Tibial nerve (tissue), 4 donors: Measurements from ENCODE around the gene SLAMF1.

Source experiments
- EP300 ChIP-seq, 2 donors: sonication (generic); formaldehyde crosslinking; IDR thresholded peaks; one replicate each; pipeline ENCODE4 v1.6.1; 2017; ENCODE audit warnings: antibody characterized with exemption in 2 of 2, mild to moderate bottlenecking in 1 of 2
- POLR2A ChIP-seq, 2 donors: fragments of 450-650 bp; IDR thresholded peaks; one replicate each; pipeline ENCODE4 v1.6.1; 2017; ENCODE audit warnings: antibody characterized with exemption in 2 of 2, mild to moderate bottlenecking in 2 of 2, moderate library complexity in 2 of 2
- TF ChIP-seq, protein P1 (sequence below), 5 experiments: fragments of 200-600 bp in 3 of 5; fragments of 450-650 bp in 2 of 5; sonication (generic) in 3 of 5; IDR thresholded peaks; one replicate each; pipeline ENCODE4 v1.5.1; 2016 to 2019; ENCODE audit warnings: antibody characterized with exemption in 5 of 5, mild to moderate bottlenecking in 3 of 5, moderate library complexity in 2 of 5

GRCh38 chr1:160619742-160620277 lies 27.0 kb downstream of the SLAMF1 start:
- TF ChIP-seq POLR2A (IDR thresholded peaks at IDR 0.05) (no peak), EP300 (IDR thresholded peaks at IDR 0.05) (no peak)
- TF ChIP-seq, protein P1, sequence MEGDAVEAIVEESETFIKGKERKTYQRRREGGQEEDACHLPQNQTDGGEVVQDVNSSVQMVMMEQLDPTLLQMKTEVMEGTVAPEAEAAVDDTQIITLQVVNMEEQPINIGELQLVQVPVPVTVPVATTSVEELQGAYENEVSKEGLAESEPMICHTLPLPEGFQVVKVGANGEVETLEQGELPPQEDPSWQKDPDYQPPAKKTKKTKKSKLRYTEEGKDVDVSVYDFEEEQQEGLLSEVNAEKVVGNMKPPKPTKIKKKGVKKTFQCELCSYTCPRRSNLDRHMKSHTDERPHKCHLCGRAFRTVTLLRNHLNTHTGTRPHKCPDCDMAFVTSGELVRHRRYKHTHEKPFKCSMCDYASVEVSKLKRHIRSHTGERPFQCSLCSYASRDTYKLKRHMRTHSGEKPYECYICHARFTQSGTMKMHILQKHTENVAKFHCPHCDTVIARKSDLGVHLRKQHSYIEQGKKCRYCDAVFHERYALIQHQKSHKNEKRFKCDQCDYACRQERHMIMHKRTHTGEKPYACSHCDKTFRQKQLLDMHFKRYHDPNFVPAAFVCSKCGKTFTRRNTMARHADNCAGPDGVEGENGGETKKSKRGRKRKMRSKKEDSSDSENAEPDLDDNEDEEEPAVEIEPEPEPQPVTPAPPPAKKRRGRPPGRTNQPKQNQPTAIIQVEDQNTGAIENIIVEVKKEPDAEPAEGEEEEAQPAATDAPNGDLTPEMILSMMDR (IDR thresholded peaks at IDR 0.05), result no peak
